ENCODE measurements around the gene ACER3. TPM values are rescaled to one million over a fixed set of nuclear protein-coding genes. Genes with fewer than 3 reads are reported as not detected.

ACER3 gene
- total RNA-seq, 1 donor from 2014 or later = 27.6 TPM

GRCh38 chr11:76830639-76831327 is 29.9 kb upstream of the ACER3 start:
- Histone ChIP-seq H3K36me3 (ENCODE audit: control insufficient read depth, insufficient read depth, low read length) (no peaks in the 10 kb centered on the region), H3K4me3 (ENCODE audit: low read depth, low read length) (no peak overlapping the region), H3K27me3 (ENCODE audit: control insufficient read depth, insufficient read depth, low read length) (no peaks in the 10 kb centered on the region)
- TF ChIP-seq CTCF (IDR thresholded peaks at IDR 0.05; ENCODE audit: insufficient read depth, low read length, poor library complexity, severe bottlenecking) = no peak
- no peak for DNase-seq (ENCODE audit: low read depth)

GRCh38 chr11:76831686-76832310 is 28.9 kb upstream of the ACER3 start:
- no peaks in the 10 kb centered on the region for H3K36me3 ChIP-seq (ENCODE audit: control insufficient read depth, insufficient read depth, low read length)
- H3K4me3 ChIP-seq (ENCODE audit: low read depth, low read length) = no peak overlapping the region
- no peak for DNase-seq (ENCODE audit: low read depth)
- no peak for TF ChIP-seq CTCF (IDR thresholded peaks at IDR 0.05; ENCODE audit: insufficient read depth, low read length, poor library complexity, severe bottlenecking)
- peaks cover 2% of the 10 kb centered on the region for H3K27me3 ChIP-seq (ENCODE audit: control insufficient read depth, insufficient read depth, low read length)

GRCh38 chr11:76832361-76832760 is 28.4 kb upstream of the ACER3 start:
- DNase-seq (ENCODE audit: low read depth) = no peak
- Histone ChIP-seq H3K36me3 (ENCODE audit: control insufficient read depth, insufficient read depth, low read length) (no peaks in the 10 kb centered on the region), H3K4me3 (ENCODE audit: low read depth, low read length) (no peak overlapping the region), H3K27me3 (ENCODE audit: control insufficient read depth, insufficient read depth, low read length) (peaks cover 6% of the 10 kb centered on the region)
- no peak for TF ChIP-seq CTCF (IDR thresholded peaks at IDR 0.05; ENCODE audit: insufficient read depth, low read length, poor library complexity, severe bottlenecking)

- no peak for DNase-seq (ENCODE audit: low read depth)
- Histone ChIP-seq H3K36me3 (ENCODE audit: control insufficient read depth, insufficient read depth, low read length) (no peaks in the 10 kb centered on the region), H3K4me3 (ENCODE audit: low read depth, low read length) (no peak overlapping the region), H3K27me3 (ENCODE audit: control insufficient read depth, insufficient read depth, low read length) (peaks cover 7% of the 10 kb centered on the region)
- no peak for TF ChIP-seq CTCF (IDR thresholded peaks at IDR 0.05; ENCODE audit: insufficient read depth, low read length, poor library complexity, severe bottlenecking)
These were observed 26.6 kb upstream of the ACER3 start for GRCh38 chr11:76834151-76834550.

- H3K36me3 ChIP-seq (ENCODE audit: control insufficient read depth, insufficient read depth, low read length) = no peaks in the 10 kb centered on the region
- no peak for DNase-seq (ENCODE audit: low read depth)
- no peak overlapping the region for H3K4me3 ChIP-seq (ENCODE audit: low read depth, low read length)
- H3K27me3 ChIP-seq (ENCODE audit: control insufficient read depth, insufficient read depth, low read length) = peaks cover 7% of the 10 kb centered on the region
- TF ChIP-seq CTCF (IDR thresholded peaks at IDR 0.05; ENCODE audit: insufficient read depth, low read length, poor library complexity, severe bottlenecking) = no peak
These were observed 25.7 kb upstream of the ACER3 start for GRCh38 chr11:76835036-76835435.
